Measurements from ENCODE around the gene ACSL1.
"Not testable (repeated sequence)": the region's sequence is repeated elsewhere in the genome, so short reads cannot be mapped to it uniquely, and the experiment has no call there.

ACSL1 gene

DNA sequence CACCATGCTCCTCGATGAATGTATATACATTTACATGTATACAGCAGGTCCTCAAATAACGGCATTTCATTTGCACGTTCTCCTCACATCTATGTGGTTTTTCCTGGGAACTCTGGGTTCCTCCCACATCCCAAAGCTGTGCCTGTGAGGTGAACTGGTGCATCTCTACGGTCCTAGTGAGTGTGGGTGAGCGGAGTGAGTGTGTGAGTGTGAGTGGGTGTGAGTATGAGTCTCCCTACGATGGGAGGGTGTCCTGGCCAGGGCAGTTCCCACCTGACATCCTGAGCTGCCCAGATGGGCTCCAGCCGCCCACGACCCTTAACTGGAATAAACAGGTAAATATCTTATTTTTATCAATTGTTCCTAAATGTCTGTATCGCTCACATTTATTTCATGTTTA, 40.0 kb downstream of the ACSL1 start:
- no peak for DNase-seq

DNA sequence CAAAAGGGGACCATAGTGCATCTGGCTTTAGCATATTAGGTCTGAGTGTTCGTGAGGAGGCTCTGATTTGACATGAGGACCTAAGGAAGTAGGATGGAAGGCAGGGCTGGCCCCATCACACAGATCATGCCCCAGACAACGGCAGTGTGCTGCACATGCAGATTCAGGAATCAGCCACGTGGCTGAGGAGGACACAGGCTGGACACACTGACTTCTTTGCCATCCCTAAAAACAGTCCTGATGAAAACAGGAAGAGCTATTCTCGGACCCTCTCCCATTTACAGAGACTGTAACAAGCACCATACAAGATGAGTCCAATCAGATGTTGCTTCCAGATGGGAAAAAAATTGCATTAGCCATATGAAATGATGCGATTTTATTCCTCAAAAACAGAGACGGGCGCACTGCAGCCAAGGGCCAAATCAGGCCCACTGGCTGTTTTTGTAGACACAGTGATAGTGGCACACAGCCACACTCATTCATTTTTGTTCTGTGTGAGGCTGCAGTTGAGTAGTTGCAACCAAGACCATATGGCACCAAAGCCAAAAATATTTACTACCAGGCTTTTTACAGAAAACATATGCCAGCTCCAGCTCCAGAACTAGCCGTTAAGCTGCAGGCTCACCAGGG, 41.0 kb downstream of the ACSL1 start:
- no peak for DNase-seq

DNA sequence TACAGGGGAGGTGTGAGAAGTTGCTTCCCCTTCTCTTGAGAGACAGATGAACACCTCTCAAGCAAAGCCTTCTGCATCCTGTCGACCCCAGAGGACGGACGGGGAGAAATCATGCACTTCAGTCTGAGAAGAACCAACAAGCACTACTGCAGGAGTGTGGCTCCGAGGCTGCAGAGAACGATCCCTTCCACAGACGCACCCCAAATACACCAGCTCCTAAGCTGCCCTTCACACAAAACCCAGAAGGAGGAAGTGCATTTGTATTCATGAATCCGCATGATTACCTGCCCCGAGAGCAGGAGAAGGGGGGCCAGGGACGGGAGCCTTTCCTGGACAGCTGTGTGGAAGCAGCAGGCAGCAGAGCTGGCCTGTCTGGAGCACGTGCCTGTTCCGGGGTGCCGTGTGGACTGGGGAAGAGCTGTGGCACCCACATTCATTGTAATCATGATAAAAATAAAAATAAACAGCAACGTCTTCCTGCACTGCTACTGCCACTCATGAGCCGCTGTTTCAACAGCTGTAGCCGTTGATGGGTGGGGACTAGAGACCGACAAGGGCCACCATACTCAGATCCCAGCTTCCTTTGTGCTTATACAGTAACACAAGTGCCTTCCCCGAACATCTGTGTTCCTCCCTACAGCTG, 42.9 kb downstream of the ACSL1 start:
- no peak for DNase-seq

DNA sequence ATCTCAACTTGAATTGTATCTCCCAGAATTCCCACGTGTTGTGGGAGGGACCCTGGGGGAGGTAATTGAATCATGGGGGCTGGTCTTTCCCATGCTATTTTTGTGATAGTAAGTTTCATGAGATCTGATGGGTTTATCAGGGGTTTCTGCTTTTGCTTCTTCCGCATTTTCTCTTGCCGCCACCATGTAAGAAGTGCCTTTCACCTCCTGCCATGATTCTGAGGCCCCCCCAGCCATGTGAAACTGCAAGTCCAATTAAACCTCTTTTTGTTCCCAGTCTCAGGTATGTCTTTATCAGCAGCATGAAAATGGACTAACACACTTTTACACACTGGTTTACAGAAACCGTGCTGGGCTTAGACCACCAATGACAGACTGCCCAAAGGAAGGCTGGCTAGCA, 46.6 kb downstream of the ACSL1 start:
- not testable (repeated sequence) for DNase-seq

DNA sequence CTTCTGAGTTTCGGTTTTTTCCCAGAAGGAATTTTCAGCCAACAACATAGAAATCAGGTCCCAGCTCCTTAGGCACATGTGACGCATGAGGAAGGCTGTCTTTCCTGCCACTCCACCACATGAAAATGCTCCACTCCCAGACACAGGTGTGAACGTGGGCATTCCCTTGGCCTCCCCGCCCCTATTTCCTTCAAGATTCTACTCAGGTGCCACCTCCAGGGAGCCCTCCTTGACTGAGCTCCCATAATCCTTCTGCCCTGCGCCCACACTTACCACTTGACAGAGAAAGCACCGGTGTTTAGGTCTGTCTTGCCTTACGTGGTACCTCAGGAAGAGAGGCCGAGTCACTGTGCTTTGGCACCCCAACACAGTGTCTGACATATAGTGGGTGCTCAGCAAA, 47.4 kb downstream of the ACSL1 start:
- no peak for DNase-seq

DNA sequence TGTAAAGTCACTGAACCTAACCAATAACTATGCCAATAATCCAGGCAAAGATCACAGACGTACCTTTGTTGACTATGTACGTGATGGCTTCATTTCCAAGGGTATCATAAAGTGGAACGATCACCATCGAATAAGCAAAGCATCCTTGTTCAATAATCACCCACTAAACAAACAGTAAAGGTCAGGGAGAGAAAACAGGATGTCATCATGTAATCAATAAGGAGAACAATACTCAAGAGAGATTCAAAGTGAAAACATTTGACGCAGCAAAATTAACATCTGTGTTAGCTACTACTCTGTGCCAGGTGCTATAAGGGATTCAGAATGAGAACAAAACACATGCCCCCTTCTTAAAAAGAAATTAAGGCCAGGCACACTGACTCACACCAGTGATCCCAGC, 48.9 kb downstream of the ACSL1 start:
- no peak for DNase-seq

DNA sequence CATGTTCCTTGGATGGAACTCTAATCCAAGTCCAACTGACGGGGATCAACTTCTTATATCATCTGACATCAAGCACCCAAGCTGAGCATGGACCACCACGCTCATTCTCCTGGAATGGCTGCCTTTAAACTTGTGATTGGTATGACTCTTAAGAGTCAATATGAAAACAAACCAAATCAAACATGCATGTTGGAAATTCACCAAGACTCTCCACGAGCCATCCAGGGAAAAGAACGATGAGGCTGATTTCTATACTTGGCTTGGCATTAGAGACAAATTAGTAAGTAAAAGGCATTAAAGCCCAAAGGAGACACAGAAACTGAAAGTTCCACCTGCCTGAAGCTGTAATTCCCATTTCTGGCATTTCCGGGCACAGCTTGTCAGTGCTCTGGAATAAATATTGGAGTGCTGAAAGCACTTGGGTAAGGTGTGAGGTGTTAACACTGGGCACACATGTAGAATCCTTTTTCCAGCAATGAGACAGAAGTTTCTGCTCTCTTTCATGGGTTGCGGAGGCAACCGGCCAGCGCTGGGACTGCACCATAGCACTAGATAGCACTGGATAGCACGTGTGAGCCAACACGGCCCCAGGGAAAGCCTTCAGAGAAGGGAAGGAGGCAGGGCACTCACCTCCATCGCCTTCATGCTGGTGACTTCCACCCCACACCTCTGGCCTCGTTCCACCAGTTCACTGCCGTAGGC, 49.8 kb downstream of the ACSL1 start:
- DNase-seq: no peak

DNA sequence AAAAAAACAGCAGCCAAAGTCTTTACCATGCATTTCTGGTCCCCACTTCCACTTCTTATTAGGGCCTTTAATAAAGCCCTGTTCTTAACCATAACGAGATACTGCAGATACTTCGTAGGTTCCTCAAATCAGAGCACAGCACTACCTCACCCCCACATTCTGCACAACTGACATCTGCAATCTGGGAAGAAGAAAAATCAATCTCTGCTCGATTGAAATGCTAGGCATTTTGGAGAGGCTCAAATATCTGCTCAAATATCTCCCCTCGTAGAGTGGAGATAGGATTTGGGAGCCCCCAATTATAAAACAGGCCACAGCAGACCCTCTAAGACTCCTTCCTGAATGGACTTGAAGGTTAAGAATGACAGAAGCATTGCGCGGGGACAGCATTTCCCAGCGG, 51.6 kb downstream of the ACSL1 start:
- DNase-seq: no peak

DNA sequence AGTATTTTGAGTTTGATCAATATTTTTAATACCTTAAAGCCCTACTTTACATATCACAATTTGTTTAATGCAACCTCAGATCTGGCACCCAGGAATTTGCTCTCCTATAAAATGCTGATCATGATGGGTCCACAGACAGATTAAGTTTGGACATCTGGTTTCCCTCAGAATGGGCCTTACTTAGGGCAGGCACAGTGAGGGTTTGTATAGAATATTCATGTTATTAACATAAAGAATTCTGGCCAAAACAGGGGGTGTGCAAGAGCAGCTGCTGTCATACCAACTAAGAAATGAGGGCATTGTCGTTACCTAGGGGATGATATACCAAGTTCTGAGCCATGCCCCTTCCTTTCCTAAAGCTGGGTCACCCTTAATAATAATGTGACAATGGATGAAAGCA, 54.4 kb downstream of the ACSL1 start:
- no peak for DNase-seq

DNA sequence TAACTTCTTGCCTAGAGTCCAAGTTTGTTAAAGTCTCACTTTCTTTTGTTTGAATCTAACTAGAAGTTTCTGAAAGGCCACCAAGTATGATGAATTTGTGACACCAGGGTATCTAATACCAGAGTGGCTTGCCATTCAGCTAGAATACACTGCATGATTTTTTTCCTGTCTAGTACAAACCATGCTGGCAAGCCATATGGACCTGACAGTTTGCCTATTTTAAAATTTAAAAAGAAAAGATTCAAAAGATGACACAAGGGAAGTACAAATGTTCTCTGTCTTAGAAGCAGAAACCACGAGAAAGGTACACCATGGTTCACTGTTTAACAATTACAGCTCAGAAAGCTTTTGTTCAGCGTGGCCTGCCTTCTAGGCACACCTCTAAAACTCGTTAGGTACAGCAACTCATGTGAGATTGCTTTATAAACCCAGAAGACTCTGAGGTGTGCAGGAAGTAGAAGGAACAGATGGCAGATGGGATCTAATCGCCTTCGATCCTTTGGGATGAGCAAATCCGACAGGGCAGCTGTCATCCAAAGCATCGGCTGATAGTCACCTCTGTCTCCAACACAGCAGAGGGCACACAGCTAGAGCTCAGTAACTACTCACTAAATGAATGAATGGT, 56.5 kb downstream of the ACSL1 start:
- DNase-seq: no peak

DNA sequence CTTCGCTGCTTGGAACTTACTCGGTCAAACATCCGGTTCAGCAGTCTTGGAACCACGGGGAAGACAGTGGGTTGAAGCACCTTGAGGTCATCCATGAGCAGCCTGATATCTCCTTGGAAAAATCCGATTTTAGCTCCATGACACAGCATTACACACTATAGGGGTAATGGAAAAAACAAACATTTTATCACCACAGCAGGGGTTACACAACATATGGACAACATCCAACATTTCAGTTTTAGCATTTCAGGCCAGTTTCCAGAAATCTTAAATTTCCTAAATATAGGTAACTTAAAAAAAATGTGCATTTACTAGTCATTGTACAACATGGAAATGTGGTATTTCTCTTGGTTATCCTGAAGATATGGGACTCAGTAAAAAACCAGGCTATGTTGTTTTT, 57.5 kb downstream of the ACSL1 start:
- DNase-seq: no peak

DNA sequence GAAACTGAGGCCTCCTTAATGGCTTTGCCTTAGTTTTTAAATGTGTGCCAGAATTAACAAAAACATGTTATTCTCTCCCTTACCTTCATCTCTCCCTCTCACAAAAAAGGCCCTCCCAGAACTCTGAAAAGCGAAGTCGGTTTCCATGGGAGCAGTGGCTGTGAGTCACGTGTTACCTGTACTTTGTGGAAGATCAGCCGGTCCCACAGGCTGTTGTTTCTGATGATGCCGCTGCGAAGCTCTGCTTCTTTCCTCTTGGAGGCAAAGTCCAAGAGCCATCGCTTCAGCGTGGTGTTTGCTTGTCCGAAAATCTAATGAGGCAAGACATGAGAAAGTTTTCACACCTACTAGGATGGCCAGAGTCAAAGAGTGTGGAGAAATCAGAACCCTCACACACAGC, 59.3 kb downstream of the ACSL1 start:
- no peak for DNase-seq

DNA sequence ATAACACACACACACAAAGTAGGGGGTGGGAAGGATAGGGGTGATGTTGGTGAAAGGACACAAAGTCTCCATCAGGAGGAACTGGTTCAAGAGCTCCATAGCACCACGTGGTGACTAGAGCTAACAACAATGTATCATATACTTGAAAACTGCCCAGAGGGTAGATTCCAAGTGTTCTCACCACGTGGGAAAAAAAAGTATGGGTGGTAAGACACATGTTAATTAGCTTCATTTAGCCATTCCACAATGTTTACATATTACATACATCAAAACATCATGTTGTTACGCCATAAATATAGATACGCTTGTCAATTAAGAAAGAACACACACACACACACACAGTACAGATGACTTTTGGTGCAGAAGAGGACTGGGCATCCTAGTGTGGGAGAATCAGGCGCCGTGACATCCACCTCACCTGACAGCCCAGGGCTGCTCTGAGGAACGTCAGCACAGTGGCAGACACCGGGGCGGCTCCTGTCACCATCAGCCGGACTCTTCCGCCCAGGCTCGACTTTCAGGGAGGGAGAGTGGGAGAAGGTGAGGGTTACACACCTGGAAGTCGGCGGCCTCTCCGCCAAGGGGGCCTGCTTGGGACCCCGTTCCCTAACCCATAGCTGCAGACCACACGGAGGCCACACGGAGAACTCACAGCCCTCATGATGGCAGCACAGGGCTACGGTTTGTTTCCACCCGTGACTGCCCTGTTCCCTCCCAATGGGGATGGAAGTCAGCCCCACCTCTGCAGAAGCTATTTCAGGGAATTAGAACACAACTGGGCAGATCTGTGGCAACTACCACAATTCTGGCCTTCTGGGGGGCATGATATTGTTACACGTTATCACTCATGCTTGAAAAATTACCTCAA, 60.1 kb downstream of the ACSL1 start:
- no peak for DNase-seq

DNA sequence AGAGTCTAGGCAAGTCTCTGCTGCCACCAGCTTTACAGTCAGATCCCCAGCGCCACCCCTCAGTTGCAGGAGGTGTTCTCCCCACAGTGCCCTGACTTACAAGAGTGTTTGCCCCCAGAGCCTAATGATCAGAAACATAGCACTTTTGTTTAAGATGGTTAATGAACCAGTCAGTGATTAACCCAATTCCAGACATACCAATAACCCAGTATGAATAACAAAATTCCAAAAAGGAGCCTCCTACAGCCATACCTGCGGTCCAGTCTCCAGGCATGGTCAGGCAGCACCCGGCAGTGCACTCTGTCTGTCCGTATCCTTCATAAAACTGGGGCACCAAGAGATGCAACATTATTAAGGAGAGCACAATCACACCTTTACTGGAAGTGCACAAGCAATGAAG, 61.2 kb downstream of the ACSL1 start:
- no peak for DNase-seq

DNA sequence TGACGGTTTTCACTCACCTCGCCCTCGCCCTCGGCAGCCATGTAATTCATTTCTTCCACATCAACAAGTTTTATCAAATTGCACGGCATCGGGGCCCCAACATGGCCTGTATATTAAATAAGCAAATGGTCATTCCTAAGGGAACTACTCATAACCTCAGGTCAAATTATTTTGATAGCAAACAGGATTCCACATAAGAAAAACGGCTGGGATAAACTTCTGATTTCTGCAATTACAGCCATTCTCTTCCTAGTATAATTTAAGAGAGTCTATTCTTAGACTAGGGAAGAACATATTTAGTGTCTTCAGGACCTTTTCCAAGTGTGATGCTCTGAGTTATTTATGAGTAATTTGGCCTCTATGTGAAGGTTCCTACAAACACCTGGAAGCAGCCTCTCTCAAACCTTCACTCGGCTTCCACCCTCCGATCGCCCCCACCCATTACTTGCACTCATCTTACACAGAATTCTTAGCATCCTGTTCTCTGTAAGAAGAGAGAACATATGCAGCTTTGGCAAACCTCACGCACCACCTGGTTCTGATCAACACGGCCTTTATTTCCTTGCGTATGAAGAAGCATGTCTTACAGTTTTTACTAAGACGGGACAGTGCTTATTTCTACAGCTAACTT, 62.5 kb downstream of the ACSL1 start:
- no peak for DNase-seq

DNA sequence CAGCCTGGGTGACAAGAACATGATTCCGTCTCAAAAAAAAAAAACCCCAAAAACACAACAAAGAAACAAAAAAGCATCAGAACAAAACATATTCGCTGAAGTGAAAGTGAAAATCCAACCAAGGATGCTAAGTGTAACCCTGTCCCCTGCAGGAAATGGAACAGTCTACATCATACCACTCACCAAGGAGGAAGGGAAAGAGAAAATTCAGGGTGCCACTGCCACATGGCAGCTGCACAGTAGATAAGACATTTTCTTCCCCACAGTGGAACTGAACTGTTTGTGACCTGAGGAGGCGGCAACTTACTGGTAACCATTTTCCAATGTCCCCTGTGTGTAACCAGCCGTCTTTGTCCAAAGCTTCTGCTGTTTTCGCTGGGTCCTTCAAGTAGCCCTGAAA, 63.7 kb downstream of the ACSL1 start:
- DNase-seq: no peak

DNA sequence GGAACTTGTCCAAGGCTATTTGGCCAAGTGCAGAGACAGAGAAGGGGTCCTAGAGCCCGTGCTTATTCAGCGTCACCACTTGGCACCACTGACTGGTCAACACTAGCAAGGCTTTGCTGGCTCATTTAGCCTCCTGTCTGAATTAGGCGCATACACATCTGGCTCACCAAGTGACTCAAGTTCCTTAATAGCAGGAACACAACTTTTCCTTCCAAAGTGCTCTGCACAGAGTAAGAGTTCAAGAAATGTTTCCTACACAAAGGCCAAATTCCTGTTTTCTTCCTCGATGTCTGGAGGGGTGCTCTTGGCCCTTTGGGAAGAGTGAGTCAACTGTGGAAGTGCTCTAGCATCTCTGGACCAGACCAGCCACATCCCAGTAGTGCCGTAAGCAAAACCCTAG, 65.1 kb downstream of the ACSL1 start:
- DNase-seq: no peak

DNA sequence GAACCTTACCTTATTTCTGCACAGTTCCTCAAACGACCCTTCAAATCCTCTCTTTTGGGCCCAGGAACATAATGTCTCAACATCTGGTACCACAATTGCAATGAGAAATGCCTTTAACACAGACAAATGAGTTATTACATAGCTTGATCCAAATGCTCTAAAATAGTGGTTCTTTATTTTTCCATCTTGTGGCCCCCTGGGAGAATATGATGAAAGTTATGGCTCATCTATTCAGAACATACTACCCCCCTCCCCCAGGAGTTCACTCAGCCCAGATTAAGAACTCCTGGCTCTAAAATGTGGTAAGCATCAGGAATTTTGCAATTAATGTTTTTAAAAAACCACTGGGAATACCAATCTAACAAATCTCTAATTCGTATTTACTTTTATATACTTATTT, 68.0 kb downstream of the ACSL1 start:
- DNase-seq: no peak

DNA sequence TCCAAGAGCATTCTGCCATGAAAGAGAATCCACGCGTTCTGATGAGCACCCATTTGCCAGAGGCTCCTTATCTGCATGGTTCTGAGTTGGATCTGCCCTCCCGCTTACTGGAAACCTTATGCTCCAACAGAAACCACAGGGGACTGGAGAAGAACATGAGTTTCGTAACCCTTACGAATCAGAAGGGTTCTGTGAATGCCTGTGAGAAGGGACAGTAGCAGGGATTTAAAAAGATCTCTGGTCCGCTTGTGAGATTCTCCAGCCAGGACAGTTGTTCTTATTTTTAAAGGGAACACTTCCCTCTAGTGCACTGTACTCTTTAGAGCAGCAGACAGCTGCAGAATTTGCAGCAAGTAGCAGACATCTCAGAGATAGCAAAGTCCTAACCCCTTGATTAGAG, 69.4 kb downstream of the ACSL1 start:
- DNase-seq: peak; percentile 8

DNA sequence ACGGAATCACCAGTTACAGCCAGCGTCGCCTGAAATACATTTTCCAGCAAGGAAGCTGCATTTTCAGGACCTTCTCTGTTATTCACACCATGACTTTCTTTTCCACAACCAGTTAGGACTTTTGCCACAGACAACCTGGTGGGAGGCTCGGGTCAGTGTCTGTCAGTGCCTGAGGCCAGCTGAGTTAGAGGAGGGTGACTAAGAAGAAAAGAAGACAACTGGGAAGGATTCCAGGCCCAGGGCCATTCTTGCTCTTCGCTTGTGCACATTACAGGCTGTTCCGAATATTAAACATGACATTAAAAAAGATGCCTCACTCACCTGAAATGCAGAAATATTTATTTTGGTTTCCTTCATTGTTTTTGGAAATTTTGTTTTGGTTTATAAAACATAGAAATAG, 70.5 kb downstream of the ACSL1 start:
- peak; percentile 60 for DNase-seq

DNA sequence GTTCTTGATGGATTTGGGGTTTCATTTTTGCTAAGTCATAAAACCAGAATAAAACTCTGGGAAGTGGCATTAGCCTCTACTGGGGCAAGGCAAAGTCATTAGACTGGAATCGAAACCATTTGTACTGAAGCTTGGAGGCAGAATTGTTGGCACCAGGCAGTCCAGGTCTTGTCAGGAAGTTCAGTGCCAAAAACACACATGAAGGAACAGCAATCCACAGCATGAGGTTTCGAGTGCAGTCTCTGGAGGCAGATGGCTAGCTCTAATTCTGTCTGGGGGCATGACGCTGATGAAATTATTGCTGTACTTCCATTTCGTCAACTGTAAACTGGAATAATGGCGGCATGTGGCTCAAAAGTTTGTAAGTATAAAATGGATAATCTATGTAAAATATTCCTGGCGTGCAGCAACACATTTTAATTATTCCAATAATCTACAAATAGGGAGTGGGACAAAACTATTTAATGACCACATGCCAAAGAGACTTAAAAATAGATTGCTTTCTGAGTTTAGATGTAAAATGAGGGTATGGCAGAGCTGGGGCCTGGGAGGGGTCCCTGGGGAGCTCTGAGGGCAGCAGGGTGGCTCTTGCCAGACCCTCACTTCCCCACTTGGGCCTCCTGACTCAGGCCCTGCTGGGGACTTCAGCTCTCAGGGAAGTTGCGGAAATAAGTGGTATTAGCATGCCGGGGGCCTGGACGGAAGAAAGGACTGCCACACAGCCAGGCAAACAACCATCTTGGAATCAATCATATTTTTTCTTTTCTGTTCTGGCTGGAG, 73.1 kb downstream of the ACSL1 start:
- no peak for DNase-seq

DNA sequence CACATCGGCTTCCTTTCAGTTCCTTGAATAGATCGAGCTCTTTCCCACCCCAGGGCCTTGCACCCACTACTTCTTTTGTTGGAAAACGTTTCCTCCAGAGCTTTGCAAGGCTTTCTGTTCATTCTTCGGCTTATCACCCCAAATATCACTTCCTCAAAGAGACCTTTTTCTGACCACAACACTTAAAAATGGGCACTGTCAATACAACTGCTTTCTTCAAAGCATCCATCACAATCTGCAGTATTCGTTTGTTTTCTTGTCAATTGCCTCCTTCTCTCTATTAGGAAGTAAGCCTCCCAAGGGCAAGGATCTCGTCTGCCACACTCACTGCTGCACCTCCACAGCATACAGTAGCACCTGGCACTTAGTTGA, 74.2 kb downstream of the ACSL1 start:
- no peak for DNase-seq
